K562 (cell line): Measurements from ENCODE around the gene VBP1. TPM values are rescaled to one million over a fixed set of nuclear protein-coding genes. Genes with fewer than 3 reads are reported as not detected.

Experiments used
- CTBP1 ChIP-seq: fragments of 450-650 bp; IDR thresholded peaks from 2 replicates; pipeline ENCODE4 v1.6.1; 2016; ENCODE audit warnings: borderline replicate concordance
- E2F6 ChIP-seq, 2 experiments: IDR thresholded peaks; 2 replicates each; pipeline ENCODE4 v1.6.1; 2011; ENCODE audit warnings: borderline replicate concordance in 1 of 2, control low read depth in 1 of 2, low read depth in 1 of 2, low read length in 1 of 2, mild to moderate bottlenecking in 1 of 2, mixed read lengths in 1 of 2, moderate library complexity in 1 of 2; ENCODE audit not compliant: insufficient read depth in 1 of 2, insufficient read length in 1 of 2, poor library complexity in 1 of 2, severe bottlenecking in 1 of 2; ENCODE audit errors: extremely low read depth in 1 of 2
- ELF2 ChIP-seq: fragments of 250-450 bp; sonication (Bioruptor Pico); IDR thresholded peaks from 2 replicates; pipeline ENCODE4 v1.5.0; 2021; ENCODE audit warnings: mild to moderate bottlenecking
- HMBOX1 ChIP-seq: sonication (generic); IDR thresholded peaks from 2 replicates; pipeline ENCODE4 v1.6.1; 2016
- HMGN3 ChIP-seq: IDR thresholded peaks from 2 replicates; pipeline ENCODE4 v1.6.1; 2011; ENCODE audit warnings: borderline replicate concordance, low read depth, mild to moderate bottlenecking, mixed read lengths, low read length; ENCODE audit not compliant: insufficient read length; ENCODE audit errors: extremely low read depth
- KDM2B ChIP-seq: fragments of 250-450 bp; sonication (Bioruptor Pico); IDR thresholded peaks from 2 replicates; pipeline ENCODE4 v1.8.0; 2021; ENCODE audit warnings: mild to moderate bottlenecking, moderate library complexity
- L3MBTL2 ChIP-seq: fragments of 450-650 bp; IDR thresholded peaks from 2 replicates; pipeline ENCODE4 v1.6.1; 2016; ENCODE audit warnings: mild to moderate bottlenecking, moderate library complexity
- POLR2G ChIP-seq: fragments of 200-400 bp; formaldehyde crosslinking; IDR thresholded peaks from 2 replicates; pipeline ENCODE4 v1.6.1; 2017; ENCODE audit warnings: low read depth, mild to moderate bottlenecking, antibody characterized with exemption, low read length, moderate library complexity
- PTTG1 ChIP-seq: fragments of 450-650 bp; IDR thresholded peaks from 2 replicates; pipeline ENCODE4 v1.6.1; 2016; ENCODE audit warnings: low read depth, mild to moderate bottlenecking, missing genetic modification characterization, missing compliant biosample characterization
- SAP30 ChIP-seq: fragments of 200-600 bp; sonication (generic); IDR thresholded peaks from 2 replicates; pipeline ENCODE4 v1.6.1; 2012; ENCODE audit warnings: borderline replicate concordance, low read depth, mild to moderate bottlenecking, moderate library complexity, low read length, control low read depth, inconsistent platforms; ENCODE audit not compliant: insufficient read depth, poor library complexity, severe bottlenecking
- SP2 ChIP-seq: IDR thresholded peaks from 2 replicates; pipeline ENCODE4 v1.6.1; 2011; ENCODE audit warnings: mild to moderate bottlenecking, low read depth, low read length, moderate library complexity; ENCODE audit not compliant: poor library complexity, severe bottlenecking; ENCODE audit errors: extremely low read depth
- ZC3H11A ChIP-seq: IDR thresholded peaks from 2 replicates; pipeline ENCODE4 v1.6.1; 2012; ENCODE audit warnings: low read depth, low read length, improper control_type of control experiment
- ZNF184 ChIP-seq: sonication (generic); formaldehyde crosslinking; IDR thresholded peaks from 2 replicates; pipeline ENCODE4 v1.5.0; 2020; ENCODE audit warnings: missing genetic modification reagents
- ZNF592 ChIP-seq: fragments of 450-650 bp; IDR thresholded peaks from 2 replicates; pipeline ENCODE4 v1.6.1; 2017; ENCODE audit warnings: antibody characterized with exemption, mild to moderate bottlenecking
- polyA plus RNA-seq, 8 experiments: library from polyadenylated mRNA; depleted of rRNA in 4 of 8; stranded (reverse) in 5 of 8; unstranded in 3 of 8; fragments of >200 nt; fragmentation: Nextera tagmentation in 2 of 8; fragmentation: Illumina TruSeq in 1 of 8; extraction: Ambion mirVana in 2 of 8; extraction: Trizol in 1 of 8; gene quantifications; 2 replicates each; pipeline versions ENCODE4 v1.2.1 to v1.2.3, GENCODE V29; 2011 to 2014; ENCODE audit warnings: inconsistent platforms in 1 of 8, missing spikeins in 1 of 8
- total RNA-seq, 7 experiments: library from RNA; depleted of rRNA in 6 of 7; stranded (reverse); fragments of >200 nt in 6 of 7; fragmentation: Illumina TruSeq in 2 of 7; extraction: Trizol in 2 of 7; gene quantifications; 2 replicates each; pipeline versions ENCODE4 v1.2.1 to v1.2.3, GENCODE V29; 2011 to 2021; ENCODE audit warnings: low replicate concordance in 1 of 7

Gene VBP1
- total and polyA plus RNA-seq, 9 of the 15 experiments (the other 6 are each of a cell fraction or from before 2014, with no cell fraction given), result 83.2 to 263 (median 151) TPM

- TF ChIP-seq CTBP1 (no peak), HMBOX1 (peak; percentile 52), ZNF592 (peak; percentile 45; the same call in 1 of the 2 replicates), E2F6 (IDR thresholded peaks at IDR 0.05; ENCODE audit: borderline replicate concordance in 1 of 2, extremely low read depth in 1 of 2, insufficient read depth in 1 of 2, insufficient read length in 1 of 2, low read depth in 1 of 2, low read length in 1 of 2, poor library complexity in 1 of 2, severe bottlenecking in 1 of 2) (no peak), ZNF184 (CRISPR knock-in tag) (no peak), SP2 (no peak), ZC3H11A (no peak), SAP30 (no peak), L3MBTL2 (peak; percentile 36; the same call in 1 of the 2 replicates), ELF2 (no peak), KDM2B (CRISPR knock-in tag) (no peak), HMGN3 (no peak), POLR2G (no peak), PTTG1 (tag) (no peak)
These were observed 649 bp upstream of the VBP1 start (continued) for GRCh38 chrX:155215443-155216178.
